NCI-H345 (cell line): ENCODE data around the gene C16orf90.

ENCODE experiments used
- DNase-seq: peaks from one replicate; lab custom pipeline; 2025; lab: John Stamatoyannopoulos, UW

C16orf90 gene

GRCh38 chr16:3495176-3495575, at the start of gene C16orf90:
Gene C16orf90, minus strand, starts transcription at chr16:3495489. Its CDS starts 68 bp downstream, at chr16:3495421.
- DNase-seq, result no peak

DNA sequence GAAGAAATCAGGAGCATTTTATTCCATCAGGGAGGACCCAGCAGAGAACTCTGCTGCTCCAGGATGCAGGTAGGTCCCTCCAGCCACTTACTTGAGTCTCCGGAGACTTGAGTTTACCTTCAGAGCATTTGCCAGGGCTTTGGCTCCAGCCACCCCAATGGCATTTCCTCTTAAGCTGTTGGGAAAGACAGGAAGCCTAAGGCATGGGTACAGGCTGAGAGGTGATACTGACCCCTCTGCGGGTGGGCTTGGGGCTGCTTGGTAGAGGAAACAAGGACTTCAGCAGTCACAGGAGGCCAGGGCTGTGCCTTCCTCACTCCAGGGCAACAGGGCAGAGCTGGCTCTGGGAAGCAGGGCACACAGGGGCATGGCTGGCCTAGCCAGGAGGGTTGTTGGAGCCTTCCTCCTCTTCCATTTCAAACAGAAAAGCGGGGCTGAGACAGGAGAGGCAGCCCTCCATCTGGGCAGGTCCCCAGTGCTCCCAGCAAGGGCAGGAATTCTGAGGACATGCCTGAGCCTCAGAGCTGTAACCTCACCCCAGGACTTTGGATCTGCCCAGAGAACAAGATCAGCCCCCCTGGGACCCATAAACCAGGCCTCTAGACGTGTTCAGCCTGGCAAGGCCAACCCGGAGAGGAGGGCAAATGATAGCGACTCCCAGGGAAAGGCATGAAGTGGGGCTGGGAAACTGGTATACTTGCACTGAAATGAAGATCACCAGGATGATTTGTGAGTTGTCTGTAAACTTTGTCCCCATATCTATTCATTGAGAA, 47.5 kb upstream of the C16orf90 start:
- no peak for DNase-seq

DNA sequence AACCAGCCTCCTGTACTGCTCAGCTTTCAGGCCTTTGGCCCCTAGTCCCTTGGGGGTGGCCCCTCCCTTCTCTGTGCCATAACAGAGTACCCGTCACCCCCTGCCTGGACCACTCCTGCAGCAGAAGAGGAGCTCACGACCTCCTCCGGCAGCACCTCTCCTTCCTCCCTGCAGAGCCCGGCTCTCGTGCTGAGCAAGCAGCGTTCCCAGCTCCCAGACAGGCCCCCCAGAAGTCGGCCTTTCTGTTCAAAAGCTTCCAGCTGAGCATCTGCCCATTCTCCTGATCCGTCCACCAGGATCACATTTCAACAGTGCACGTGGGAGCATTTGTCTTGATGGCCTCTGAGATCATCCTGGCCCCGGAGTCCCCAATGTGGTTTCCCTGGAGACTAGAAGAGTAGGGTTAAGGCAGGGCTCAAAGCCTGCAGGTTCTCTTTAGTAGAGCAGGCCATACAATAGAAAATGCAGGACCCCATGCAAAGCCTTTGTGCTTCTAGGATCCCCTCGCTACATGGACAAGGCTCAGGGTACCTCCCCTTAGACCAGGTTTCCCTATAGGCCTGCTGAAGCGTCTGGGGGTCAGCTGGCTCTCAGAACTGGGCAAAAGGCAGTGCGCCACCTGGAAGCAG, 46.4 kb upstream of the C16orf90 start:
- DNase-seq, result no peak

DNA sequence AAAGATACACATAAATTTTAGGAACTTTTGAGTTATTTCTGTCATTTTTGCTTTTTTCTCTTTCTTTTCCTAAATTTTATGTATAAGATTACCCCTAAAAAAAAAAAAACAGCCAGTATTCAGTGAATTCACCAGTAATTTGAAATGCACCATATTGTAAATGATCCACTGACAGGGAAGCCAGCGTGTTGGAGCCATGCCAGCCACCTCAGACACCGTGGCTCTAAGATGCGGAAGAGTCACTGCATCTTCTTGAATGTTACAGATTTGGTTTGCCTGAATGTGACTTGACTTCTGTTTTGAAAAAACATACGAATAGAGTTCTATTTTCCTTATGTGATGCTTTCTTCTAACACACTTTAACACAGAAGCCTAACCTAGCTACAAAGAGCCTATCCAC, 42.9 kb upstream of the C16orf90 start:
- no peak for DNase-seq

DNA sequence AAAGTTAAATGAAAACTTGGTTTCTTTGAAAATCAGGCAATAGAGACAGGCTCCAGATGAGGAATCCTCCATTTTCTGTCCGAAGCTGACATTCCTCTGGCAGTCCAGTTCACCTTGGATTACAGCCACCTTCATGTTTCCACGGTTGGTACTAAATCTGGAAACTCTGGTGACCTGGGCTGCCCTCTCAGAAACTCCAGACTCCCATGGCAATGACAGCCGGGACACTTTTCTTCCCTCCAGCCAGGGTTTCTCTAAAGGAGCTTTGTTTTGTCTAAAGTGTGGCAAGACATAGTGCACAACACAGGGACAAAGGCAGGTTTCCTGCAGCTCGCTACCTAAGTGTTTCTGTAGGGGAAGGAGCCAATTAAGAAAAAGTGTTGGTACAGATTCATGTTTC, 41.6 kb upstream of the C16orf90 start:
- DNase-seq, result no peak

DNA sequence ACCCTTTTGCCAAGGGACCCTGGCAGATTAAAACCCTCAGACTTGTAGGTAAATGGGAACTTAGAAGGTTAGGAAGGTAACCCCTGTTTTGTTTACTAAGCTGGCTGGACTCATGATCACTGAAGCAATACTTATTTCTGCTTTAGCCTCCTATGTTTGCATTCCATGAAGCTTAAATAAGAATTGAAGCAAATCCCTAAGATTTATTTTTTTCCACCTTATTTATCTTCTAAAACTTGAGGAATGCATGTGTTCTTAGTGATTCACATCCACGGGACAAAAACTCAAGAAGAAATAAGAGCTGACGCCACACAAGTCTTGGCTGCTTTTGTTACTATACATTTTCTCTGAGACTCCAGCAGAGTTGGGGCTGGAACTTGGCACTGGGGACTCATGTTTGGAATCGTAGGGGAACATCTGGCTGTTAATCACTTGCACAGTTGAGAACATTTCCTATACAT, 41.0 kb upstream of the C16orf90 start:
- DNase-seq, result no peak

- DNase-seq, result no peak
Observed at GRCh38 chr16:3534126-3534525, 38.8 kb upstream of the C16orf90 start.

GRCh38 chr16:3532741-3533140, 37.5 kb upstream of the C16orf90 start:
- DNase-seq, result no peak

GRCh38 chr16:3530371-3530914, 35.2 kb upstream of the C16orf90 start:
- no peak for DNase-seq

- DNase-seq, result no peak
Observed at GRCh38 chr16:3529175-3529574, 33.9 kb upstream of the C16orf90 start.

- DNase-seq, result no peak
Observed at GRCh38 chr16:3528406-3528805, 33.1 kb upstream of the C16orf90 start.

DNA sequence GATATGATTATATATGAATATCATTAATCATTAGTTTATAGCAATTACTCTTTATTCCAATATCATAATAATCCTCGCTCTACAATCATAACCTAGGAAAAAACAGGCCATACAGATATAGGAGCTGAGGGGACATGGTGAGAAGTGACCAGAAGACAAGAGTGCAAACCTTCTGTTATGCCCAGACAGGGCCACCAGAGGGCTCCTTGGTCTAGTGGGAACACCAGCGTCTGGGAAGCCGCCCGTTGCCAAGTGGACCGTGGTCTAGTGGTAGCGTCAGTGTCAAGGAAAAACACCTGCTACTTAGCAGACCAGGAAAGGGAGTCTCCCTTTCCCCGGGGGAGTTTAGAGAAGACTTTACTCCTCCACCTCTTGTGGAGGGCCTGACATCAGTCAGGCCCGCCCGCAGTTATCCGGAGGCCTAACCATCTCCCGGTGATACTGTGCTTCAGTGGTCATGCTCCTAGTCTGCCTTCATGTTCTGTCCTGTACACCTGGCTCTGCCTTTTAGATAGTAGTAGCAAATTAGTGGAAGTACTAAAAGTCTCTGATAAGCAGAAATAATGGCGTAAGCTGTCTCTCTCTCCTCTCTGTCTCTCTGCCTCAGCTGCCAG, 32.0 kb upstream of the C16orf90 start:
- peak; percentile 41 for DNase-seq

GRCh38 chr16:3525951-3526350, 30.7 kb upstream of the C16orf90 start:
- DNase-seq, result no peak

DNA sequence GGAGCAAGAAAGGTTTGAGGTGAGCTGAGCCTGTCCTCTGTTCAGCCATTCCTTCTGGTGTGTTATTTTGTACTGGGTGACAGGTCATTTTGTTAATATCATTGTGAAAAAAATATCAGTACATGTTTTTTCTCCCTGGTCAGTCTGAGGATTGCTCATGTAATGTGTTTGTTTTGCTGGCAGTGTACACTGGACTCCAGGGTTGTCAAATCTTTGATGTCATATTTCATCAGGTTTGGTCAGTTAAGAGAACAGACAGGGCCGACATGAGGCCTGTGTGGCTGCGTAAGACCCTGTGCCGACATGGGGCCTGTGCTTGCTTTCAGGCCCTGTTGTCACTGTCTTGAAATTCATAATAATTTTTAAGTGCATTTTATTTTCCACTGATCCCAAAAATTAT, 28.0 kb upstream of the C16orf90 start:
- no peak for DNase-seq

GRCh38 chr16:3520841-3521240, 25.6 kb upstream of the C16orf90 start:
- no peak for DNase-seq

GRCh38 chr16:3520413-3520812, 25.1 kb upstream of the C16orf90 start:
- no peak for DNase-seq

GRCh38 chr16:3519581-3519980, 24.3 kb upstream of the C16orf90 start:
- no peak for DNase-seq

DNA sequence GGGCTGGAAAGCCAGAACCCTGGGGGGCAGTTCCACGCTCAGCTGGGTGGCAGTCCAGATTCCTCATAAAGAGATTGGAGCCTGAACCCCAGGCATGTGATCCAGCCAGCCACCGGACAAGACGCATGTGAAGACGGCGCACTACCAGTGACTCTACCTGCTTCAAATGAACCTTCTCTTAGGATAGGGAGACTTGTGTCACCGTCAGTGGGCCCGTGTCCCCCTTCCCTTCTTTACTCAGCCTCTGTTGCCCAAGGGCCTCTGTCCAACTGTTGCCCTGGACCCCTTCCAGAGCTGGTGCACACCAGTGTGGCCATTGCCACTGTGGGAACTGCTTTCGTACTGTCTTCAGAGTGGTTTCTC, 23.7 kb upstream of the C16orf90 start:
- no peak for DNase-seq

DNA sequence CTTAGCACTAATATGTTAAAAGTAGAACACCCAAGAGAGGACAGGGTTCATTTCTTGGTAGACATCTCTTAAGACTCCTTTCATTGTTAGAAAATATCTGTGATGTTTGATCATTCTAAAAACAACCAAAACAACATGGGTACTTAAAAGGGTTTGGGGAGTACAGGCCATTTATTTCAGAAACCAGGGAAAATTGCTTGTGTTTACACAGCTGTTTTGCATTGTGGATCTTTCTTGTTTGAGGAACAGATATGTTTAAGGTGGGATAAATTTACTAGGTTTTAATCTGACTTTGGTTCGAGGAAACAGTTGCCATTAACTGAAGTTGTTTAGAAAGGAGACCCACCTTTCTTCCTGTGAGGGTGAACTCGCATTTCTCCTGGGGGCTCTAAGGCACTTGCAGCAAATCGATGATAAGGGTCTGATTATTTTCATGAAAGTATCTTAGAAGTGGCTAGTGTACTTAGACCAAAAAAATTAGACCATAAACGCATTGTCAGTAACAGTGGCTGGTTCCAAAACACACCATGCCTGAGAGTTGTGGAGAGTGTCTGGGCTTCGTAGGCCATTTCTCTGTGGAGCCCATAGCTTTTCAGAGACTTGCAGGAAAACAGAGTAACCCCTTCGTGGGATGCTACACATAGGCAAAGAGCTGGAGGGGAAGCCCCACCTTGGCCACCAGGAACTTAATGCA, 23.1 kb upstream of the C16orf90 start:
- no peak for DNase-seq

- DNase-seq, result no peak
Observed at GRCh38 chr16:3515897-3516296, 20.6 kb upstream of the C16orf90 start.

DNA sequence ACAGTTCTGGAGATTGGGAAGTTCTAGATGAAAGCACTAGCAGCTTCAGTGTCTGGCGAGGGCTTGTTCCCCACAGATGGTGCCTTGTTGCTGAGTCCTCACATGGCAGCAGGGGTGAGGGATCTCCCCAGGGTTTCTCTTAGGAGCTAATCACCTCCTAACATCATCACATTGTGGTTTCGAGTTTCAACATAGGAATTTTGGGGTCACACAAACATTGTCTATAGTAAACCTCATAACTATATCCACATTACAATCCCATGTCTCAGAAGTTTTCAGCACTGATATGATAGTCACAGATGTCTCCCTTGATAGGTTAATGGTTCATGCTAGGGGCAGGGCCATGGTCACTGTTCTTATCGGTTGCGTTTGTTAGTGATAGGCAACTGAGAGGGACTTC, 19.3 kb upstream of the C16orf90 start:
- no peak for DNase-seq

GRCh38 chr16:3513892-3514583, 18.7 kb upstream of the C16orf90 start:
- DNase-seq, result no peak
